Fibroblast of the aortic adventitia (primary cell): ENCODE results near the gene SFXN3. TPM values are rescaled to one million over a fixed set of nuclear protein-coding genes. Genes with fewer than 3 reads are reported as not detected.
A peak's percentile ranks its signal among the peaks of the same experiment; 100 is the strongest.

ENCODE experiments used
- DNase-seq: peaks from one replicate; pipeline ENCODE4 v3.0.0-alpha.2; 2010; ENCODE audit warnings: low read depth
- H3K4me3 ChIP-seq: 2 replicates; pipeline ENCODE4 v1.5.1; 2011; ENCODE audit warnings: low read depth, mild to moderate bottlenecking, control low read depth, low read length, moderate library complexity
- total RNA-seq: library from RNA; depleted of rRNA; stranded (reverse); fragments of >200 nt; gene quantifications from 2 replicates; pipeline ENCODE4 v1.2.3, GENCODE V29; 2012; ENCODE audit warnings: low replicate concordance
- TF ChIP-seq, protein P1 (sequence below): IDR thresholded peaks from 2 replicates; pipeline ENCODE4 v1.5.1; 2011; ENCODE audit warnings: mild to moderate bottlenecking, low read length, control low read depth, inconsistent platforms; ENCODE audit not compliant: insufficient read depth

The SFXN3 gene
- total RNA-seq, 1 donor, result 83.2 TPM

DNA sequence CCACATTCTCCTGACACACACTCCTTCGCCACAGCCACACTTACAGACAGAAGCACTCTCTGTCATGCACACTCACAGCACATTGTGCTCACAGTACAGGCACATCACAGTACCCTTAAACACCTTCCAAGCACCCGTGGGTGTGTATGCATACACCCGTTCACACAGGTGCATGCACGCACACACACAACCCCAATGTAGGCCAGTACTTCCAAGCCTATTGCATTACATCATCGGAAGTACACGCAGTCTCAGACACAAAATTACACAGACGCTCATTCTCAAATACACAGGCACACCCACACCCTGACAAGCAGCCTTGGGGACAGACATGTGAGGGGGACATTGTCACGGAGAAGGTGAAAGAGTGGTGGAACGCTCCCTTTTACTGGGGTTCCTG, 41.9 kb downstream of the SFXN3 start:
- no peak for DNase-seq
- TF ChIP-seq, protein P1, sequence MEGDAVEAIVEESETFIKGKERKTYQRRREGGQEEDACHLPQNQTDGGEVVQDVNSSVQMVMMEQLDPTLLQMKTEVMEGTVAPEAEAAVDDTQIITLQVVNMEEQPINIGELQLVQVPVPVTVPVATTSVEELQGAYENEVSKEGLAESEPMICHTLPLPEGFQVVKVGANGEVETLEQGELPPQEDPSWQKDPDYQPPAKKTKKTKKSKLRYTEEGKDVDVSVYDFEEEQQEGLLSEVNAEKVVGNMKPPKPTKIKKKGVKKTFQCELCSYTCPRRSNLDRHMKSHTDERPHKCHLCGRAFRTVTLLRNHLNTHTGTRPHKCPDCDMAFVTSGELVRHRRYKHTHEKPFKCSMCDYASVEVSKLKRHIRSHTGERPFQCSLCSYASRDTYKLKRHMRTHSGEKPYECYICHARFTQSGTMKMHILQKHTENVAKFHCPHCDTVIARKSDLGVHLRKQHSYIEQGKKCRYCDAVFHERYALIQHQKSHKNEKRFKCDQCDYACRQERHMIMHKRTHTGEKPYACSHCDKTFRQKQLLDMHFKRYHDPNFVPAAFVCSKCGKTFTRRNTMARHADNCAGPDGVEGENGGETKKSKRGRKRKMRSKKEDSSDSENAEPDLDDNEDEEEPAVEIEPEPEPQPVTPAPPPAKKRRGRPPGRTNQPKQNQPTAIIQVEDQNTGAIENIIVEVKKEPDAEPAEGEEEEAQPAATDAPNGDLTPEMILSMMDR, result no peak
- no peak overlapping the region for H3K4me3 ChIP-seq

DNA sequence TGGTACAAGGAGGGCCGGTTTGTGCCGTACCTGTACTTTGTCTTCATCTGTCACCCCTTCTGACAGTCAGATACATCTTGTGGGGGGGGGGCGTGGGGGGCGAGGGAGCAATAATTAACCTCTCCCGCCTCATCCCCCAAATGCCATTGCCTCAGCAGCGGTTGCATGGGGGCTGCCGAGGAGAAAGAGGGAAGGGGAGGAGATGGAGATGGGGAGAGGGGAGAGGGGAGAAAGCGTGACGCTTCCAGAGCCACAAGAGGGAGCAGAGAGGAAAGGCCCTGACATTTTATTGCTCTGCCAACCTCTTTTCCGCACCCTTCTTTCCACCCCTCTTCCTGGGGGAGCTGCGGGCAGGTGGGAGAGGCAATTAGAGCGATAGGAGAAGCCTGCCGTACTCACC, 42.6 kb downstream of the SFXN3 start:
- DNase-seq, result no peak

DNA sequence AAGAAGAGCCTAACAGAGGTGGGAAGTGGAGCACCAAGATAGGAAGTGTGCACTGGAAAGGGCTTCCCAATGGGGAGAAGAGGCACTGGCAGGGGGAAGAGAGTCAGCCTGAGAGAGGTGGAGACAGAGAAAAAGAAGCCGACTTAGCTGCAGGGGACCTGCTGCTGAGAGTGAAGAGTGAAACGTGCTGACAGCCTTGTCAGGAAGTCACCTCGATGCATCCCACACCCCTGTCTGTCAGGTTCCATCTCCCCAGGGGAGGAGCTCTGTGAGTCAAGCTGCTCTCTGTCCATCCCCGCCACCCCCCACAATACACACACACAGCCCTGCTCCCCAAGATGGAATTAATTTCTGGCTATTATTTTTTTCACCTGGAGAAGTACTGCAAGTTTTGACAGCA, 44.7 kb downstream of the SFXN3 start:
- TF ChIP-seq, protein P1, result no peak
- no peak for DNase-seq
- H3K4me3 ChIP-seq, result no peak overlapping the region

More for the DNA sequence above, 42.6 kb downstream of the SFXN3 start:
- no peak overlapping the region for H3K4me3 ChIP-seq
- TF ChIP-seq, protein P1, result no peak

DNA sequence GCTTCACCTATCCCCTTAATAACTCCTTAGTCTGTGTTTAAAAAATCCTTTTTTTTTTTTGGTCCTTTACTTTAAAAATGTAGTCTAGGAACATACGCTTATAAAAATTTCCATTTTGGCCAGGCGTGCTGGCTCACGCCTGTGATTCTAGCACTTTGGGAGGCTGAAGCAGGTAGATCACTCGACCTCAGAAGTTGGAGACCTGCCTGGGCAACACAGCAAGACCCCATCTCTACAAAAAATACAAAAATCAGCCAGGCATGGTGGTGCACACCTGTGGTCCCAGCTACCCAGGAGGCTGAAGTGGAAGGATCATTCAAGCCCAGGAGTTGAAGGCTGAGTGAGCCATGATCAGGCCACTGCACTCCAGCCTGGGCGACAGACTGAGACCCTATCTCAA, 45.6 kb downstream of the SFXN3 start:
- TF ChIP-seq, protein P1, result no peak
- DNase-seq, result no peak
- H3K4me3 ChIP-seq, result no peak overlapping the region

DNA sequence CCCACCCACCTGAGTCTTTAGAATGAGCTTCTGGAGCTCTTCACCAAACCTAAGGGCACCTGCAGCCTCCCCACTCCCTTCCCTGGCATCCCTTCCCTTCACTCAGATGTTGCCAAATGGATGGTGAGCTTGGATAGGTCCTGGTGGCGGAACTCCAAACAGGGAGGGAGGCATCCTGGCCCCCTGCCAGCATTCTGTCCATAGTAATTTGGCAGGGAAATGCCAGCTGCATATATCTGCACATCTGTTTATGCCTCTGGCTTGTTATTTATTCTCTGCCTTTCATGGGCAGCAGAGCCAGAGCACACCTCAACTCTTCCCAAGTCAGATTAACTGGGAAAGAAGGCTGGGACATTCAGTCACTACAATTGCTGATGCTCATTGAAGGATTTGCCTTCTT, 48.8 kb downstream of the SFXN3 start:
- H3K4me3 ChIP-seq, result no peak overlapping the region
- TF ChIP-seq, protein P1, result no peak
- DNase-seq, result no peak

DNA sequence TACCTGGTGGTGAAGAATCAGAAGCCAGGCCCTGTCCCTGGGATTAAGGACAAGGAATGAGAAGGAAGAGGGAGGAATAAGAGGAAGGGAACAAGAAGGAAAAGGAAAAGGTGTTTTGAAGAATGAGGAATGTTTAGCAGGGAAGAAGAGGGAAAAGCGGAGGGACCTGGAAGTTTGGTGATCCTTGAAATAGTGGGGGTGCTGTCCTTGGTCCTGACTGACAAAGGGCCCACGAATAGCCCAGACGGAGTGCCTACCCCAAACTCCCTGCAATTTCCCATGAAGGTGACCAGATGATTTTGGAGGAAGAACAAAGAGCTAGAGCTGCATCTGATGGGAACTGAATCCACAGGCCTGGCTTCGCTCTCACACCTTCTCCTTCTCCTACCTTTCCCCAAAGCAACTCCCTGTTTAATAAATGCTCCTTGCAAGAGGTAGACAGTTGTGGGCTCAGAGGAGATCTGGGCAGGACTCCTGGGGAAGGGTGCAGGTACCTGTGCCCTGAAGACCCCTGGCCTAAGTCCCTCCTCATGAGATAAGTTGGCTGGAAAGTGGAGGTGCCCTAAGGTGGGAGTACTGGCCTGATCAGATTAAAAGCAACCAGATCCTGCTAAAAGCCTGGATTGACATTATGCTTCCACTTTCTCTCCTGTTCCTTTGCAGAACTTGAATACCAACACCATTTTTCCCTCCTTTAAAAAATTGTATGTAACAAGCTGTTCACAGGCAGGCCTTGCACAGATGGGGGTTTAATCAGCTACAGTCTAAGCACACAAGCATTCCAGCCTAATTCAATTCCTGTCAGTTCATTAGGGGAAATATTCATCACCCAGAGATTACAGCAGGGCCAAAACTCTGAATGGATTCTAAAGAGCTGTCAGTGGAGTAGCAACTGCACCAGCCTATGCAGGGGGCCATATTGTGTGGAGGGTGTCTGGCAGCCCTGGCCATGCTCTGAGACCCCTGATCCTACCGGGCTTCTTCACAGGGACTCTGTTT, 50.2 kb downstream of the SFXN3 start:
- peak; percentile 50 for DNase-seq
- TF ChIP-seq, protein P1, result no peak

DNA sequence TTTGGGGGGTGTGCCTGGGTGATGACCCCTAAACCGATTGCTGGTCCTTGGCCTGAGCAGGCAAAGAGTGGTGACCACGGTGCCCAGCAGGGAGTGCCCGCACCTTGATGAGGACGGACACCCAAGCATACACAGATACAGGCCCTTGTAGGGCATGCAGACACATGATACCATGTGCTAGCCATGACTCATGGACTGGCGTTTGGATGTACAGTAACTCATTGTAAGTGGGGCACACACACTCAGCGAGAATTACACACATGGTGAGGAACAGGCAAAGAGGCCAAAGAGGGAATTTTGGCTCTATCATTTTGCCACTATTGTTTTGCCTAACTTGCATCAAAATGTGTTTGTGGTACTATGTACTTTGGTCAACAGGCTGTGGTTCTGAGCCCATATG, 54.8 kb downstream of the SFXN3 start:
- H3K4me3 ChIP-seq, result no peak overlapping the region
- DNase-seq, result no peak
- TF ChIP-seq, protein P1, result no peak

More for the DNA sequence above, 50.2 kb downstream of the SFXN3 start:
- H3K4me3 ChIP-seq, result no peak overlapping the region
